Breast epithelium (tissue), 4 donors: ENCODE results near the gene PRKN. TPM values are rescaled to one million over a fixed set of nuclear protein-coding genes. Genes with fewer than 3 reads are reported as not detected.

Source experiments
- DNase-seq, 2 donors: peaks; one replicate each; pipeline ENCODE4 v3.0.0-alpha.2; 2019; ENCODE audit warnings: low spot score in 2 of 2
- H3K27ac ChIP-seq, 2 donors: fragments of 200-600 bp; sonication (generic) in 1 of 2; one replicate each; pipeline ENCODE4 v1.5.1; 2016 to 2019; ENCODE audit warnings: mild to moderate bottlenecking in 1 of 2
- H3K27me3 ChIP-seq, 2 donors: fragments of 200-600 bp; sonication (generic) in 1 of 2; one replicate each; pipeline versions ENCODE4 v1.5.1 to v1.6.0; 2017 to 2019; ENCODE audit warnings: control low read depth in 1 of 2, mild to moderate bottlenecking in 1 of 2
- H3K36me3 ChIP-seq: fragments of 200-600 bp; one replicate; pipeline ENCODE4 v1.5.1; 2019
- H3K4me1 ChIP-seq, 2 donors: fragments of 200-600 bp; sonication (generic); one replicate each; pipeline ENCODE4 v1.5.1; 2016 to 2019; ENCODE audit warnings: control low read depth in 1 of 2
- H3K4me3 ChIP-seq, 3 donors: fragments of 200-600 bp; sonication (generic); 1 replicate in 2 of 3; 2 replicates in 1 of 3; pipeline ENCODE4 v1.5.1; 2016 to 2019; ENCODE audit warnings: mild to moderate bottlenecking in 3 of 3, moderate library complexity in 2 of 3
- H3K9me3 ChIP-seq, 2 donors: fragments of 200-600 bp; sonication (generic) in 1 of 2; one replicate each; pipeline ENCODE4 v1.5.1; 2016 to 2019; ENCODE audit warnings: control low read depth in 1 of 2
- CTCF ChIP-seq, 3 donors: fragments of 450-650 bp; IDR thresholded peaks; one replicate each; pipeline ENCODE4 v1.5.1; 2016 to 2017; ENCODE audit warnings: antibody characterized with exemption in 3 of 3, mild to moderate bottlenecking in 3 of 3, moderate library complexity in 3 of 3
- POLR2A ChIP-seq: fragments of 450-650 bp; IDR thresholded peaks from one replicate; pipeline ENCODE4 v1.6.1; 2016; ENCODE audit warnings: antibody characterized with exemption, mild to moderate bottlenecking, moderate library complexity
- POLR2AphosphoS5 ChIP-seq, 3 donors: sonication (generic); formaldehyde crosslinking; IDR thresholded peaks; one replicate each; pipeline ENCODE4 v1.6.1; 2017; ENCODE audit warnings: antibody characterized with exemption in 3 of 3
- intact Hi-C: fragments of 100-400 bp; cut with DNase I; formaldehyde crosslinking; loops from one replicate; pipeline ENCODE4 v1.15.1; 2023; ENCODE audit warnings: low total_unique reads
- total RNA-seq, 3 donors: library from RNA; depleted of rRNA; stranded (reverse); fragments of >200 nt; gene quantifications; one replicate each; pipeline ENCODE4 v1.1.0, GENCODE V29; 2016

Gene PRKN
- total RNA-seq, 3 donors from 2014 or later = 7.2 to 19.0 (median 11.2) TPM

- Histone ChIP-seq H3K27ac (no peak overlapping the region), H3K36me3 (no peaks in the 10 kb centered on the region), H3K9me3 (peaks cover 4 to 7% of the 10 kb centered on the region in 2 donors), H3K27me3 (no peaks in the 10 kb centered on the region), H3K4me3 (no peak overlapping the region), H3K4me1 (no peaks in the 10 kb centered on the region)
- no peak for TF ChIP-seq POLR2AphosphoS5 (IDR thresholded peaks at IDR 0.05)
- no peak for TF ChIP-seq POLR2A
- no peak for TF ChIP-seq CTCF (IDR thresholded peaks at IDR 0.05)
- intact Hi-C loops = no loop called here
- DNase-seq = no peak
These were observed 574.4 kb downstream of the PRKN start for GRCh38 chr6:162153120-162153519.

GRCh38 chr6:162151021-162151665, 576.4 kb downstream of the PRKN start:
- intact Hi-C loops = no loop called here
- TF ChIP-seq POLR2AphosphoS5 (IDR thresholded peaks at IDR 0.05) (no peak), CTCF (IDR thresholded peaks at IDR 0.05) (no peak), POLR2A (no peak)

GRCh38 chr6:162150295-162150694, 577.3 kb downstream of the PRKN start:
- Histone ChIP-seq H3K4me1 (no peaks in the 10 kb centered on the region), H3K9me3 (peaks cover 4 to 7% of the 10 kb centered on the region in 2 donors), H3K27ac (no peak overlapping the region), H3K27me3 (no peaks in the 10 kb centered on the region), H3K36me3 (no peaks in the 10 kb centered on the region), H3K4me3 (no peak overlapping the region)
- no peak for DNase-seq
- intact Hi-C loops = no loop called here
- TF ChIP-seq CTCF (IDR thresholded peaks at IDR 0.05) (no peak), POLR2A (no peak), POLR2AphosphoS5 (IDR thresholded peaks at IDR 0.05) (no peak)

More at GRCh38 chr6:162151021-162151665, 576.4 kb downstream of the PRKN start:
- DNase-seq = no peak
- no peaks in the 10 kb centered on the region for H3K4me1 ChIP-seq
- H3K36me3 ChIP-seq = no peaks in the 10 kb centered on the region
- H3K27me3 ChIP-seq = no peaks in the 10 kb centered on the region
- H3K9me3 ChIP-seq = peaks cover 4 to 7% of the 10 kb centered on the region in 2 donors
- no peak overlapping the region for H3K4me3 ChIP-seq
- H3K27ac ChIP-seq = no peak overlapping the region

- H3K4me3 ChIP-seq = no peak overlapping the region
These were observed 577.8 kb downstream of the PRKN start for GRCh38 chr6:162149786-162150185.

More at GRCh38 chr6:162149786-162150185, 577.8 kb downstream of the PRKN start:
- TF ChIP-seq POLR2AphosphoS5 (IDR thresholded peaks at IDR 0.05) = no peak
- TF ChIP-seq CTCF (IDR thresholded peaks at IDR 0.05) = no peak
- no peak for TF ChIP-seq POLR2A
- Histone ChIP-seq H3K36me3 (no peaks in the 10 kb centered on the region), H3K4me1 (no peaks in the 10 kb centered on the region), H3K27ac (no peak overlapping the region), H3K9me3 (peaks cover 4 to 7% of the 10 kb centered on the region in 2 donors), H3K27me3 (no peaks in the 10 kb centered on the region)
- intact Hi-C loops = no loop called here
- no peak for DNase-seq
